BJ (cell line): ENCODE measurements around the gene KCNAB1. TPM values are rescaled to one million over a fixed set of nuclear protein-coding genes. Genes with fewer than 3 reads are reported as not detected.

Experiments used
- CTCF ChIA-PET: fragments of 350-600 bp; formaldehyde crosslinking; extraction: SDS; loops from one replicate; lab custom pipeline; 2021; ENCODE audit warnings: antibody characterized with exemption, inconsistent platforms; lab: Yijun Ruan, JAX
- POLR2A ChIA-PET: fragments of 300-600 bp; sonication (Branson Sonifier 250); formaldehyde crosslinking; extraction: SDS; loops from one replicate; lab custom pipeline; 2021; ENCODE audit warnings: antibody characterized with exemption; lab: Charles Lee
- DNase-seq: peaks from one replicate; pipeline ENCODE4 v3.0.0-alpha.2; 2011; ENCODE audit warnings: low read depth
- H3K27me3 ChIP-seq: 2 replicates; pipeline ENCODE4 v1.6.0; 2011; ENCODE audit warnings: low read length; ENCODE audit not compliant: control insufficient read depth, insufficient read depth
- H3K36me3 ChIP-seq: 2 replicates; pipeline ENCODE4 v1.5.1; 2011; ENCODE audit warnings: low read length; ENCODE audit not compliant: control insufficient read depth, insufficient read depth
- H3K4me3 ChIP-seq: 2 replicates; pipeline ENCODE4 v1.5.1; 2011; ENCODE audit warnings: low read depth, mild to moderate bottlenecking, control low read depth, low read length
- polyA plus RNA-seq: library from polyadenylated mRNA; depleted of rRNA; stranded (reverse); fragments of >200 nt; gene quantifications from 2 replicates; pipeline ENCODE4 v1.2.3, GENCODE V29; 2011; rRNA removed
- TF ChIP-seq, protein P1 (sequence below): IDR thresholded peaks from 2 replicates; pipeline ENCODE4 v1.5.1; 2011; ENCODE audit warnings: low read depth, mild to moderate bottlenecking, control low read depth, inconsistent platforms, low read length, moderate library complexity; ENCODE audit not compliant: insufficient read depth

KCNAB1 gene
- polyA plus RNA-seq, 1 experiment, result not detected

DNA sequence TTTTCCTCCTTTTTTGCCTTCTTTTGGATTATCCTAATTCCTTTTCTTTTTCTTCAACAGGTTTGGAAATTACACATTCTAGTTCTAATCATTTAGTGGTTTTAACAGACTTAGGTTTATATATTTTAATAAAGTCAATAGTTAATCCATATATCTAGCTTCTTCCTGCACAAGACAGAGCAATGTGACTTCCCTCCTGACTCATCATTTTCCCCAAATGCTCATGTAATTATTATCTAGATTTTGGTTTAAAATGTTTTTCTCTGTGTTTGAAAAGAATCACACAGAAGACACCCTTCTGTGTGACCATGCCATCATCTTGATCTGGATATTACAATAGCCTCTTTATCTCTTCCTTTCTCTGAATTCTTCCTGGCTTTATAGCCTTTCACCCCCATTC lies 463.1 kb downstream of the KCNAB1 start:
- Histone ChIP-seq H3K36me3 (no peaks in the 10 kb centered on the region), H3K4me3 (no peak overlapping the region), H3K27me3 (no peaks in the 10 kb centered on the region)
- TF ChIP-seq, protein P1, sequence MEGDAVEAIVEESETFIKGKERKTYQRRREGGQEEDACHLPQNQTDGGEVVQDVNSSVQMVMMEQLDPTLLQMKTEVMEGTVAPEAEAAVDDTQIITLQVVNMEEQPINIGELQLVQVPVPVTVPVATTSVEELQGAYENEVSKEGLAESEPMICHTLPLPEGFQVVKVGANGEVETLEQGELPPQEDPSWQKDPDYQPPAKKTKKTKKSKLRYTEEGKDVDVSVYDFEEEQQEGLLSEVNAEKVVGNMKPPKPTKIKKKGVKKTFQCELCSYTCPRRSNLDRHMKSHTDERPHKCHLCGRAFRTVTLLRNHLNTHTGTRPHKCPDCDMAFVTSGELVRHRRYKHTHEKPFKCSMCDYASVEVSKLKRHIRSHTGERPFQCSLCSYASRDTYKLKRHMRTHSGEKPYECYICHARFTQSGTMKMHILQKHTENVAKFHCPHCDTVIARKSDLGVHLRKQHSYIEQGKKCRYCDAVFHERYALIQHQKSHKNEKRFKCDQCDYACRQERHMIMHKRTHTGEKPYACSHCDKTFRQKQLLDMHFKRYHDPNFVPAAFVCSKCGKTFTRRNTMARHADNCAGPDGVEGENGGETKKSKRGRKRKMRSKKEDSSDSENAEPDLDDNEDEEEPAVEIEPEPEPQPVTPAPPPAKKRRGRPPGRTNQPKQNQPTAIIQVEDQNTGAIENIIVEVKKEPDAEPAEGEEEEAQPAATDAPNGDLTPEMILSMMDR, result no peak
- ChIA-PET CTCF (interaction anchor here (1.3 kb wide), 1 partner anchor 499 kb away, joined by 3 read pairs; no protein-coding TSS in a partner anchor), POLR2A (no interaction called here)
- DNase-seq, result no peak

DNA sequence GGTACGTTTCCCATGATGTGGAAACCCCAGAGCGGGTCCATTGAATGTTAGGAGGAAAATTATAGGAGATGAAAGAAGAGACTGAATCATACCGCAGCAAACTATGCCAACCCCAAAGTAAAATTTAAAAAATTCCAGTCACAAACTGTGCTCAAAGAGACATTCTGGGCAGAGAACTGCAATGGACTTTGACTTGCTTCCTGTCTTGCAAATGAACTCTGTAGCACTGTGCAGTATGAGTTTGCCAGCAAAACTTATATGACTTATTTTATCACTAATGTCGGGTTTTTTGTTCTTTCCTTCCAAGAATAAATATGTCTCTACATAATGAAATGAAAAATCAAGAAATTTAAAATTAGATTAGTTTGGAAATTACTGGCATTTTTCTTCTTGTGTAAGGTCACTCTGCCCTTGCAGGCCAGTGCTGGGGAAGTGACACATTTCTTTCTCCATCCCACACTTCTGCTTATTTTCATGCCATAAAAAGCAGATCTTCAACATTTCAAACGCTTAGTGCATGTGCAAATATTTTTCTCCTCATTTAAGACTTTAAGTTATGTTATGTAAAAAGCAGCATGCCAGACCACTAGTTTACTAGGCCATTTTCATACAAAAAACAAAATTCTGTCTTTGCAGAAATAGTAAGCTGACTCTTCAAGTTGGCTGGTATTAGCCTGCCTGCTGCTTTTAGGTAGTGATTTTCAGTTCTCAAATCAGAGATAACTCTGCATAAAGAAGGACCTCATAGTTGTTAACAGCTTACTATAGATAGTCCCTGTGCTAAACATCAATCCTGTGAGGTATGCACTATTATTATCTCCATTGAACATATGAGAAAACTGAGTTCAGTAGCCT lies 466.8 kb downstream of the KCNAB1 start:
- TF ChIP-seq, protein P1, result no peak
- CTCF ChIA-PET, result no interaction called here
- H3K4me3 ChIP-seq, result no peak overlapping the region
- no peaks in the 10 kb centered on the region for H3K27me3 ChIP-seq
- H3K36me3 ChIP-seq, result no peaks in the 10 kb centered on the region
- POLR2A ChIA-PET, result interaction anchor here (0.6 kb wide), 2 partner anchors 12 to 19 kb away, joined by 3 read pairs; no protein-coding TSS in a partner anchor
- no peak for DNase-seq

DNA sequence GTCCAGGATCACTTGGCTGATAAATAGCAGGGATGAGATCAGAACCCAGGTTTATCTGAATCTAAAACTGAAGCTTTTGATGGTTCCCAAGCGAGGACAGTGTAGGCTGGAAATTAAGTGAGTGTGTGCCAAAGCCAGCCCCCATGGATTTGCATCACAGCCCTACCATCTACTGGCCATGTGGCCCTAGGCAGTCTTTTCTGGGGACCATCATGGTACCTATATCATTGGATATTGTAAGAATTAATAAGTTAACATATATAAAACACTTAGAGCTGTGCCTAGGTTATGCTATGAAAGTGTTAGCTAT lies 467.3 kb downstream of the KCNAB1 start:
- H3K27me3 ChIP-seq, result no peaks in the 10 kb centered on the region
- TF ChIP-seq, protein P1, result no peak
- H3K36me3 ChIP-seq, result no peaks in the 10 kb centered on the region
- CTCF ChIA-PET, result no interaction called here
- H3K4me3 ChIP-seq, result no peak overlapping the region
- POLR2A ChIA-PET, result interaction anchor here (0.6 kb wide), 2 partner anchors 11 to 19 kb away, joined by 3 read pairs; no protein-coding TSS in a partner anchor
- DNase-seq, result no peak

Other genes with a start within 250 kb of the KCNAB1 start
- 13.6 and 32.1 TPM in 2 replicates for gene GMPS, start 249.9 kb upstream of the KCNAB1 start, polyA plus RNA-seq